Osteocyte (in vitro differentiated cells): Measurements from ENCODE around the gene PPP2R2B. TPM values are rescaled to one million over a fixed set of nuclear protein-coding genes. Genes with fewer than 3 reads are reported as not detected.

Experiments
- DNase-seq: peaks from one replicate; pipeline ENCODE4 v3.0.0; 2021; ENCODE audit warnings: mixed read lengths; ENCODE audit not compliant: unreplicated experiment; ENCODE audit errors: extremely low spot score
- H3K27ac Mint-ChIP-seq: one replicate; pipeline ENCODE4 v1.8.0; 2021; ENCODE audit warnings: mild to moderate bottlenecking, mixed read lengths; ENCODE audit not compliant: unreplicated experiment
- H3K27me3 Mint-ChIP-seq: one replicate; pipeline ENCODE4 v1.8.0; 2021; ENCODE audit warnings: mixed read lengths; ENCODE audit not compliant: unreplicated experiment
- H3K36me3 Mint-ChIP-seq: one replicate; pipeline ENCODE4 v1.8.0; 2021; ENCODE audit warnings: mixed read lengths; ENCODE audit not compliant: unreplicated experiment
- H3K4me1 Mint-ChIP-seq: one replicate; pipeline ENCODE4 v1.8.0; 2021; ENCODE audit warnings: mixed read lengths; ENCODE audit not compliant: unreplicated experiment
- H3K4me3 Mint-ChIP-seq: one replicate; pipeline ENCODE4 v1.8.0; 2021; ENCODE audit warnings: mild to moderate bottlenecking, moderate library complexity, mixed read lengths; ENCODE audit not compliant: unreplicated experiment
- H3K9me3 Mint-ChIP-seq: one replicate; pipeline ENCODE4 v1.8.0; 2021; ENCODE audit warnings: mixed read lengths; ENCODE audit not compliant: unreplicated experiment
- total RNA-seq: library from RNA; stranded (reverse); gene quantifications from 2 replicates; pipeline ENCODE4 v1.2.1, GENCODE V29; 2021
- TF ChIP-seq, protein P1 (sequence below): fragments of 200-600 bp; sonication (generic); IDR thresholded peaks from 2 replicates; pipeline ENCODE4 v1.5.0; 2021; ENCODE audit warnings: antibody characterized with exemption, mild to moderate bottlenecking, moderate library complexity

The PPP2R2B gene
- total RNA-seq, 1 donor from 2014 or later, result not detected

DNA sequence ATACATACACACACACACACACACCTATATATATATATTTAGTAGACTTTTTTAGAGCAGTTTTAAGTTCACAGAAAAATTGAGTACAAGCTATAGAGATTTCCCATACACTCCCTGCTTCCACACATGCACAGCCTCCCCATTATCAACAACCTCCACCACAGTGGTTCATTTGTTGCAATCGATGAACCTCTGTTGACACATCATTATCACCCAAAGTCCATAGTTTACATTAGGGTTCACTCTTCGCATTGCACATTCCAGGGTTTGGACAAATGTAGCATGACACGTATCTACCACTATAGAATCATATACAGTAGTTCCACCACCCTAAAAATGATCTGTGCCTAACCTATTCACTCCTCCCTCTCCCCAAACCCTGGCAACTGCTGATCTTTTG, 111.0 kb downstream of the PPP2R2B start:
- no peaks in the 10 kb centered on the region for H3K36me3 Mint-ChIP-seq
- H3K27me3 Mint-ChIP-seq, result no peaks in the 10 kb centered on the region
- H3K9me3 Mint-ChIP-seq, result no peaks in the 10 kb centered on the region
- H3K4me1 Mint-ChIP-seq, result no peaks in the 10 kb centered on the region
- TF ChIP-seq, protein P1, sequence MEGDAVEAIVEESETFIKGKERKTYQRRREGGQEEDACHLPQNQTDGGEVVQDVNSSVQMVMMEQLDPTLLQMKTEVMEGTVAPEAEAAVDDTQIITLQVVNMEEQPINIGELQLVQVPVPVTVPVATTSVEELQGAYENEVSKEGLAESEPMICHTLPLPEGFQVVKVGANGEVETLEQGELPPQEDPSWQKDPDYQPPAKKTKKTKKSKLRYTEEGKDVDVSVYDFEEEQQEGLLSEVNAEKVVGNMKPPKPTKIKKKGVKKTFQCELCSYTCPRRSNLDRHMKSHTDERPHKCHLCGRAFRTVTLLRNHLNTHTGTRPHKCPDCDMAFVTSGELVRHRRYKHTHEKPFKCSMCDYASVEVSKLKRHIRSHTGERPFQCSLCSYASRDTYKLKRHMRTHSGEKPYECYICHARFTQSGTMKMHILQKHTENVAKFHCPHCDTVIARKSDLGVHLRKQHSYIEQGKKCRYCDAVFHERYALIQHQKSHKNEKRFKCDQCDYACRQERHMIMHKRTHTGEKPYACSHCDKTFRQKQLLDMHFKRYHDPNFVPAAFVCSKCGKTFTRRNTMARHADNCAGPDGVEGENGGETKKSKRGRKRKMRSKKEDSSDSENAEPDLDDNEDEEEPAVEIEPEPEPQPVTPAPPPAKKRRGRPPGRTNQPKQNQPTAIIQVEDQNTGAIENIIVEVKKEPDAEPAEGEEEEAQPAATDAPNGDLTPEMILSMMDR, result no peak
- H3K27ac Mint-ChIP-seq, result no peak overlapping the region
- H3K4me3 Mint-ChIP-seq, result no peak overlapping the region
- DNase-seq, result no peak

DNA sequence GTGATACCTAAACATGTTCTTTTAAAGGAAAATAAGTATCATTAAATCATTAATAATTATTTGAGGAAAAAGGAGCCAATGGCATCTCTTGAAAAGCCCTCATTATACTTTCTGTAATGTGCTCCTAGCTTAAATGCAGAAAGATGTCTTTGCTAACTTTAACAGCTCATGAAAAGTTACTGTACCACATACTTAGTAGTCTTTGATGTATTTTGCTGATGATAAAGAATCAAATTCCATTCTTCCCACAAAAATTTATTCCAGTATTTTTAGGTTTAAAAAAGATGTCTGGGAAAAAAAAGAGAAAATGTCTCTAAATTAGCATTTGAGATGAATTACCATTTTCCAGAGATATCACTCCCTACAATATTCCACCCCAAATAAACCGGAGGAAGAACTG, 112.5 kb downstream of the PPP2R2B start:
- no peak for DNase-seq
- Mint-ChIP-seq H3K27ac (no peak overlapping the region), H3K36me3 (no peaks in the 10 kb centered on the region), H3K4me1 (no peaks in the 10 kb centered on the region), H3K27me3 (no peaks in the 10 kb centered on the region), H3K9me3 (no peaks in the 10 kb centered on the region), H3K4me3 (no peak overlapping the region)
- TF ChIP-seq, protein P1, result no peak

DNA sequence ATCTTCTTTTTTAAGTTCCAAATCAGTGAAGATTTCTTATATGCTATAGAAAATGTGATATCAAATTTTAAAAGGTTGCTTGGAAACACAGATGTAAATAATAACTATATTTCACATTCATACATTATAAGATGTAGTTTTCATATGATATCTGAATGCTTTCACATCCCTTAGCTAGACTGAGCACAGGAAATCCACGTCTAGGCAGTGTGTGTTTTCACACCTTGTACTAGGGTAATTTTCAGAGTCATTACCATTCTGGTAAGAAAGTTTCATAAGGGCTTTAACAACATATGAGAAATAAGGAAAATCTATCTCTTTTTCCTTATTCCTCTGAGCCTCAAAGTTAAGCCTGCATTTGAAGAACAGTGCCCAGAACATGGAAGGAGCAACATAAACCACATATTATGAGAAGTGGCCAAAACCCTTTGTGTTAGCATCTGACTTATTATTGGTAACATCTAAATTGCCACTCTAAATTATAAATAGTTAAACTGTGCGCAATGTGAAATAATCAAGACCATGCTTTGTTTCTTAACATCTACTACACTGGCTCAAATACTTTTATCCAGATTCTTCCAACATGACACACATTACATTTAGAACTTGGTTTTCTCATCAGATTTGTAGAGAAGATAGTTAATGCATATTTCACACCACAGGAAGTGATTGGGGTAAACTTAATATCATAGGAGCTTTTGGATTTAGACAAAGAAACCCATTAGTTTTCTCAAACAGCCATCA, 113.3 kb downstream of the PPP2R2B start:
- DNase-seq, result no peak
- TF ChIP-seq, protein P1, result no peak
- Mint-ChIP-seq H3K9me3 (no peaks in the 10 kb centered on the region), H3K4me3 (no peak overlapping the region), H3K27ac (no peak overlapping the region), H3K27me3 (peaks cover 1% of the 10 kb centered on the region), H3K36me3 (no peaks in the 10 kb centered on the region), H3K4me1 (no peaks in the 10 kb centered on the region)

DNA sequence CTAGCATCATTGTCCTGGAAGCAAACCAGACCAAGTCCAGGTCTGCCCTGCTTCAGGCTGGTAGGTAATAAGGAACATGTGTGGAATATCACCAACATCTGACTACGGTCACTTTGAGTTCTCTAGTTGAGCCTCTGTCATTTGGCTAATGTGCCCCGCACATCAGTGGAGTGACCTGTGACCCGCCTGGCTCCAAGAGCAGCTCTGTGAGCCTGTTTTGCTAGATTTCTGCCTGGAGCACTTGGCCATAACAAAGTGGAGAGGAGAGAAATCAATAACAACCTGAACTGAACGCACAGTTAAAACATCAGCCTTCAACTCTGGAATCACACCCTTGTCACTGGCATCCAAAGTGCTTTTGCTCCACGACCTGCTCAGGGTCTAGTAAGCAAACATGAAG, 115.7 kb downstream of the PPP2R2B start:
- H3K27ac Mint-ChIP-seq, result no peak overlapping the region
- peaks cover 2% of the 10 kb centered on the region for H3K27me3 Mint-ChIP-seq
- no peaks in the 10 kb centered on the region for H3K4me1 Mint-ChIP-seq
- TF ChIP-seq, protein P1, result no peak
- H3K36me3 Mint-ChIP-seq, result no peaks in the 10 kb centered on the region
- DNase-seq, result no peak
- H3K4me3 Mint-ChIP-seq, result no peak overlapping the region
- no peaks in the 10 kb centered on the region for H3K9me3 Mint-ChIP-seq

DNA sequence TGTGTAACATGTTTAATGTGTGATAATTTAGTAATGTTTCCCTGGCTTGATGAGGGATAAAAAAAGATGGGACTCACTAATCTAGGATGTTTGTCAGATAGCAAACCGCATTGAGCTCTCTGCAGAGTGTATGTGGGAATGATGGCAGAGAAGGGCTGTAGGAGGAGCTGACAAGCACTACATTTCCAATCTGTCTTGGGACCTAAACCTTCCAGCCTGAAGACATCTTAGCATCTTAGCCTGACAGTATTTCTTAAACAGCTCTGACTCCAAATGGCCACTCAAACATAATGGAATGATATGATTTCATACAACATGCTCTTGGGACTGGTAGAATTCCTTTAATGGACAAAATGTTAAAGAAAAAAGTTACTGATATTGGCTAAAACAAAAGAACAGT, 116.7 kb downstream of the PPP2R2B start:
- DNase-seq, result no peak
- H3K36me3 Mint-ChIP-seq, result no peaks in the 10 kb centered on the region
- TF ChIP-seq, protein P1, result no peak
- H3K4me3 Mint-ChIP-seq, result no peak overlapping the region
- H3K4me1 Mint-ChIP-seq, result no peaks in the 10 kb centered on the region
- no peaks in the 10 kb centered on the region for H3K9me3 Mint-ChIP-seq
- H3K27ac Mint-ChIP-seq, result no peak overlapping the region
- H3K27me3 Mint-ChIP-seq, result peaks cover 5% of the 10 kb centered on the region
